Globus pallidus (tissue), 1 donor: ENCODE results near the gene ADAMTSL5.
A peak's percentile ranks its signal among the peaks of the same experiment; 100 is the strongest.
"Not testable (repeated sequence)": the region's sequence is repeated elsewhere in the genome, so short reads cannot be mapped to it uniquely, and the experiment has no call there.

ENCODE experiments used
- DNase-seq: peaks from one replicate; pipeline ENCODE4 v3.0.0-alpha.2; 2015; ENCODE audit warnings: low spot score

Gene ADAMTSL5

GRCh38 chr19:1529430-1529816 lies 16.6 kb upstream of the ADAMTSL5 start:
- DNase-seq, result no peak

- no peak for DNase-seq
These were observed 16.0 kb upstream of the ADAMTSL5 start for GRCh38 chr19:1528596-1529429.

GRCh38 chr19:1527650-1528309 lies 15.0 kb upstream of the ADAMTSL5 start:
- no peak for DNase-seq

GRCh38 chr19:1526979-1527649 lies 14.3 kb upstream of the ADAMTSL5 start:
- DNase-seq, result no peak

- no peak for DNase-seq
These were observed 13.4 kb upstream of the ADAMTSL5 start for GRCh38 chr19:1526066-1526778.

- no peak for DNase-seq
These were observed 12.5 kb upstream of the ADAMTSL5 start for GRCh38 chr19:1525343-1525742.

- no peak for DNase-seq
These were observed 12.1 kb upstream of the ADAMTSL5 start for GRCh38 chr19:1524972-1525325.

GRCh38 chr19:1524287-1524971 lies 11.6 kb upstream of the ADAMTSL5 start:
- DNase-seq, result no peak

- no peak for DNase-seq
These were observed 10.8 kb upstream of the ADAMTSL5 start, which contains the start of gene PLK5 for GRCh38 chr19:1523412-1524286. PLK5 (plus strand) TSS chr19:1524077; CDS start chr19:1526997, 2,920 bp downstream.

GRCh38 chr19:1522838-1523237 lies 10.0 kb upstream of the ADAMTSL5 start:
- DNase-seq, result no peak

GRCh38 chr19:1522061-1522460 lies 9.2 kb upstream of the ADAMTSL5 start:
- no peak for DNase-seq

GRCh38 chr19:1521636-1522035 lies 8.8 kb upstream of the ADAMTSL5 start:
- peak; percentile 71 for DNase-seq

- no peak for DNase-seq
These were observed 7.5 kb upstream of the ADAMTSL5 start for GRCh38 chr19:1520203-1520780.

- not testable (repeated sequence) for DNase-seq
These were observed 7.0 kb upstream of the ADAMTSL5 start for GRCh38 chr19:1519802-1520201.

GRCh38 chr19:1518471-1518870 lies 5.7 kb upstream of the ADAMTSL5 start:
- DNase-seq, result no peak

GRCh38 chr19:1516395-1516753 lies 3.6 kb upstream of the ADAMTSL5 start:
- no peak for DNase-seq

- no peak for DNase-seq
These were observed 2.3 kb upstream of the ADAMTSL5 start for GRCh38 chr19:1514986-1515721.

- no peak for DNase-seq
These were observed 1.5 kb upstream of the ADAMTSL5 start for GRCh38 chr19:1514295-1514661.

- no peak for DNase-seq
These were observed 878 bp upstream of the ADAMTSL5 start for GRCh38 chr19:1513499-1514294.
